ENCODE measurements around the gene COBL. TPM values are rescaled to one million over a fixed set of nuclear protein-coding genes. Genes with fewer than 3 reads are reported as not detected.

COBL gene
- total RNA-seq, 3 donors from 2014 or later (not counting 1 experiment from before 2014, with no cell fraction given) = not detected

- H3K4me3 Mint-ChIP-seq = no peak overlapping the region
- ATAC-seq (no peak), DNase-seq (no peak)
- no peaks in the 10 kb centered on the region for H3K9me3 ChIP-seq (ENCODE audit: control insufficient read depth, insufficient read depth, low read length)
- no peak overlapping the region for H3K27ac Mint-ChIP-seq
- no peaks in the 10 kb centered on the region for H3K27me3 ChIP-seq (ENCODE audit: control insufficient read depth, insufficient read depth, low read length)
- TF ChIP-seq, protein P1, sequence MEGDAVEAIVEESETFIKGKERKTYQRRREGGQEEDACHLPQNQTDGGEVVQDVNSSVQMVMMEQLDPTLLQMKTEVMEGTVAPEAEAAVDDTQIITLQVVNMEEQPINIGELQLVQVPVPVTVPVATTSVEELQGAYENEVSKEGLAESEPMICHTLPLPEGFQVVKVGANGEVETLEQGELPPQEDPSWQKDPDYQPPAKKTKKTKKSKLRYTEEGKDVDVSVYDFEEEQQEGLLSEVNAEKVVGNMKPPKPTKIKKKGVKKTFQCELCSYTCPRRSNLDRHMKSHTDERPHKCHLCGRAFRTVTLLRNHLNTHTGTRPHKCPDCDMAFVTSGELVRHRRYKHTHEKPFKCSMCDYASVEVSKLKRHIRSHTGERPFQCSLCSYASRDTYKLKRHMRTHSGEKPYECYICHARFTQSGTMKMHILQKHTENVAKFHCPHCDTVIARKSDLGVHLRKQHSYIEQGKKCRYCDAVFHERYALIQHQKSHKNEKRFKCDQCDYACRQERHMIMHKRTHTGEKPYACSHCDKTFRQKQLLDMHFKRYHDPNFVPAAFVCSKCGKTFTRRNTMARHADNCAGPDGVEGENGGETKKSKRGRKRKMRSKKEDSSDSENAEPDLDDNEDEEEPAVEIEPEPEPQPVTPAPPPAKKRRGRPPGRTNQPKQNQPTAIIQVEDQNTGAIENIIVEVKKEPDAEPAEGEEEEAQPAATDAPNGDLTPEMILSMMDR (IDR thresholded peaks at IDR 0.05) = no peak
- no peaks in the 10 kb centered on the region for H3K9me3 Mint-ChIP-seq
- peaks cover 4 to 6% of the 10 kb centered on the region in 2 donors for H3K27me3 Mint-ChIP-seq (ENCODE audit: low read depth in 2 of 2)
- H3K36me3 Mint-ChIP-seq = no peaks in the 10 kb centered on the region
- H3K4me1 ChIP-seq (ENCODE audit: control insufficient read depth, insufficient read depth, low read length) = no peaks in the 10 kb centered on the region
- H3K36me3 ChIP-seq (ENCODE audit: control insufficient read depth, insufficient read depth, low read length) = no peaks in the 10 kb centered on the region
- intact Hi-C loops (cut with micrococcal nuclease) = no loop called here
- H3K4me1 Mint-ChIP-seq = no peaks in the 10 kb centered on the region
- 88% methylated on average over 3 of the region's 3 CpGs for WGBS (ENCODE audit: insufficient coverage)
- no peak overlapping the region for H3K27ac ChIP-seq (ENCODE audit: low read length)
- H3K4me3 ChIP-seq (ENCODE audit: low read length) = no peak overlapping the region
Observed at GRCh38 chr7:51006483-51007235, 309.9 kb downstream of the COBL start.

GRCh38 chr7:51005074-51005473 lies 311.5 kb downstream of the COBL start:
- no peak for ATAC-seq
- no peaks in the 10 kb centered on the region for H3K4me1 Mint-ChIP-seq

GRCh38 chr7:51000956-51001355 lies 315.7 kb downstream of the COBL start:
- TF ChIP-seq, protein P1 (IDR thresholded peaks at IDR 0.05) = no peak
- intact Hi-C loops (cut with micrococcal nuclease) = no loop called here
- WGBS (ENCODE audit: insufficient coverage) = 43% methylated on average over 2 of the region's 3 CpGs
- no peaks in the 10 kb centered on the region for H3K36me3 ChIP-seq (ENCODE audit: control insufficient read depth, insufficient read depth, low read length)
- ATAC-seq (no peak), DNase-seq (no peak)
- H3K9me3 Mint-ChIP-seq = peaks cover 0 to 2% of the 10 kb centered on the region in 2 donors
- no peak overlapping the region for H3K4me3 ChIP-seq (ENCODE audit: low read length)
- no peak overlapping the region for H3K27ac Mint-ChIP-seq
- no peaks in the 10 kb centered on the region for H3K4me1 Mint-ChIP-seq
- H3K27ac ChIP-seq (ENCODE audit: low read length) = no peak overlapping the region
- no peaks in the 10 kb centered on the region for H3K36me3 Mint-ChIP-seq
- no peaks in the 10 kb centered on the region for H3K4me1 ChIP-seq (ENCODE audit: control insufficient read depth, insufficient read depth, low read length)
- no peaks in the 10 kb centered on the region for H3K27me3 ChIP-seq (ENCODE audit: control insufficient read depth, insufficient read depth, low read length)
- no peak overlapping the region for H3K4me3 Mint-ChIP-seq
- peaks cover 4 to 8% of the 10 kb centered on the region in 2 donors for H3K27me3 Mint-ChIP-seq (ENCODE audit: low read depth in 2 of 2)
- H3K9me3 ChIP-seq (ENCODE audit: control insufficient read depth, insufficient read depth, low read length) = no peaks in the 10 kb centered on the region

More at GRCh38 chr7:51005074-51005473, 311.5 kb downstream of the COBL start:
- H3K36me3 ChIP-seq (ENCODE audit: control insufficient read depth, insufficient read depth, low read length) = no peaks in the 10 kb centered on the region
- intact Hi-C loops (cut with micrococcal nuclease) = no loop called here
- WGBS (ENCODE audit: insufficient coverage) = 95% methylated on average over 2 of the region's 2 CpGs
- no peak overlapping the region for H3K27ac Mint-ChIP-seq
- H3K9me3 Mint-ChIP-seq = no peaks in the 10 kb centered on the region
- H3K36me3 Mint-ChIP-seq = no peaks in the 10 kb centered on the region
- H3K27me3 ChIP-seq (ENCODE audit: control insufficient read depth, insufficient read depth, low read length) = no peaks in the 10 kb centered on the region
- H3K27me3 Mint-ChIP-seq (ENCODE audit: low read depth in 2 of 2) = peaks cover 4 to 6% of the 10 kb centered on the region in 2 donors
- H3K4me3 ChIP-seq (ENCODE audit: low read length) = no peak overlapping the region
- no peak overlapping the region for H3K27ac ChIP-seq (ENCODE audit: low read length)
- no peak for DNase-seq
- no peaks in the 10 kb centered on the region for H3K9me3 ChIP-seq (ENCODE audit: control insufficient read depth, insufficient read depth, low read length)
- TF ChIP-seq, protein P1 (IDR thresholded peaks at IDR 0.05) = no peak
- H3K4me3 Mint-ChIP-seq = no peak overlapping the region
- H3K4me1 ChIP-seq (ENCODE audit: control insufficient read depth, insufficient read depth, low read length) = no peaks in the 10 kb centered on the region

Measured in natural killer cell (primary cell).